ENCODE results near the gene MCF2L.
"Not testable (repeated sequence)": the region's sequence is repeated elsewhere in the genome, so short reads cannot be mapped to it uniquely, and the experiment has no call there.

The MCF2L gene

DNA sequence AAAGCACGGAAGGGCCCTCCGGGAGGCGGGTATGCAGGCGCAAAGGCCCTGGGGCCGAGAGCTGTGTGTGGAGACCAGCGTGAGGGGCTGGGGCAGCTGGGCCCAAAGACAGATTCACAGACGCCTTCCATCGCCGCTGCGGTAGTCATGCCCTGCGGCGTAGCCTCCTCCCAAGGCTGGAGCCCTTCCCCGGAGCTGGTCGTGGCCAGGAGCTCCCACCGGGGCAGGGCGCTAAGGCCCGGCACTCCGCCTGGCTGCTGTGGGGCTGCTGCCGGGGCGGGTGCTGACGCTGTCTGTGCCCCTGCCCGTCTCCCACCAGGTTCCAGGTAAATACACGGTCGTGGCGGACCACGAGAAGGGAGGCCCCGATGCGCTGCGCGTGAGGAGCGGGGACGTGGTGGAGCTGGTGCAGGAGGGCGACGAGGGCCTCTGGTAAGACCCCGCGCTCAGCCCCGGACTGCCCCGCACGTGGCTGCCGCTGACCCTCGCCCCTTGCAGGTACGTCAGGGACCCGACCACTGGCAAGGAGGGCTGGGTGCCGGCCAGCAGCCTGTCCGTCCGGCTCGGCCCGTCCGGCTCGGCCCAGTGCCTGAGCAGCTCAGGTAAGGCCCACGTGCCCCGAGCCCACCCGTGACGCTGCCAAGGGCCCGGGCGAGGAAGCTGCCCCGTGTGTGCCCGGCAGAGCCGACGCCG is 127.2 kb downstream of the MCF2L start:
- DNase-seq (ENCODE audit: low read depth in 2 of 2), result no peak

- no peak for DNase-seq (ENCODE audit: low read depth in 2 of 2)
Measured at GRCh38 chr13:113096745-113097305, 127.8 kb downstream of the MCF2L start.

- no peak for DNase-seq (ENCODE audit: low read depth in 2 of 2)
Measured at GRCh38 chr13:113097651-113098050, 128.6 kb downstream of the MCF2L start.

DNA sequence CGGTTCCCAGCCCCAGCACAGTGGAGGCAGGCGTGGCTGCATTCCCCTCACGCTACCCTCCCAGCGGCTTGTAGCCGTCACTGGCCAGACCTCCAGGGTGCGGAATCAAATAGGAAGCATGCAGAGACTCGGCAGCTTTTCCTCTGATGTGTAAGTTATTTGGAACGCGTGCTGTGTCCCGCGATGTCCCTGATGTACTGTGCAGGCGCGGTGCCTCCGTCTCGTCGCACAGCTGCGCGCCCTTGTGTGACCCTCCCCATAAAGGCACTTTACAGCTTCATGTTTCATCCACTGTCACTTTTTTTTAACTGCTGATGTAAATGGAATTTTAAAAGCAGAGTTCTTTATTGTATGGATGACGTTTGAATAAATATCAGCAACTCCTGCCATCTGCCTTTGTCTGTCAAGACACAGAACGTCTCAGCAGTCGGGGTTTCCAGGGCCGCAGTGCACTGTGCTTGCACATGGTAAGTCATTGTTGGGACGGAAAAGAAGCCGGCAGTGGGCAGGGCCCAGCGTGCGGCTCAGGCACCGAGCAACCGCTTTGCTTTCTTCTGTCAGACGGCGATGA is 129.2 kb downstream of the MCF2L start:
- DNase-seq (ENCODE audit: low read depth in 2 of 2), result no peak

GRCh38 chr13:113099142-113099541 is 130.1 kb downstream of the MCF2L start:
- no peak for DNase-seq (ENCODE audit: low read depth in 2 of 2)

DNA sequence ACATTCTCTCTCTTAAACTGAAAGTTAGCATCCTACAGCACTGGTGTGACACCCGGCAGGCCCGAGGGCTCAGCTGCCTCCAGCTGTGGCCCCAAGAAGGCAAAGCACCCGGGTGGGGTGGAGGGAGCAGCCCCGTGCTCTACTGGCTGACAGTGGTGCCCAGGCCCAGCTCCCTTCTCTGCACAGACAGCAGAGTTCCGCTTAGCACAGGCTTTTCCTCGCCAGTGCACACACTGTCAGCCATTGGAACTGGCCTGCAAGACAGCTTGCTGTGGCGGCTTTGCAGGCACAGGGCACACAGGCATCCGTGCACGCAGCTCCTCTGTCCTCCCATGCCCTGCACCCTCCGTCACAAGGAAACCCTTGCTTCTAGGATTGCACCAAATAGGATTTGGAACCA is 133.3 kb downstream of the MCF2L start:
- DNase-seq (ENCODE audit: low read depth in 2 of 2), result not testable (repeated sequence)

GRCh38 chr13:113102727-113103126 is 133.7 kb downstream of the MCF2L start:
- no peak for DNase-seq (ENCODE audit: low read depth in 2 of 2)

DNA sequence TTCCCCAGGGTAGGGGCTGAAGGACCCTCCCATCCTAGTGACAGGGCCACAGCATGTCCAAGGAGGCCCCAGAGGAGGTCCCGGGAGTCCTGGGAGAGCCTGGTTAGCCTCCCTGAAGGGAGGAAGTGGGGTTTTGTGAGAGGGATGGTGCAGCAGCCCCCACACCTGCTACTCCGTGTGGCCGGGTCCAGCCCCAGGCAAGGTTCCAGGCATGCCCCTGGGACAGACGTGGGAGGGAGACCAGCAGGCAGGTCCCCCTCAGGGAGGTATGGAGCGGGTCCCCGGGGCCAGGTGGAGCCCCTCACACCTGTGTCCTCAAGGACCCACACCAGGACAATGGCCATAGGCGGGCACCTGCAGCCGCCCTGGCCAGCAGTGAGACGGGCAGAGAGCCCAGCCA is 134.6 kb downstream of the MCF2L start:
- no peak for DNase-seq (ENCODE audit: low read depth in 2 of 2)

GRCh38 chr13:113105032-113105920 is 136.3 kb downstream of the MCF2L start, which contains the start of gene F7:
Gene F7 (plus strand): TSS chr13:113105791. CDS start chr13:113105842, 51 bp downstream.
- no peak for DNase-seq (ENCODE audit: low read depth in 2 of 2)

GRCh38 chr13:113105921-113106452 is 137.0 kb downstream of the MCF2L start:
- no peak for DNase-seq (ENCODE audit: low read depth in 2 of 2)

GRCh38 chr13:113106711-113107351 is 137.8 kb downstream of the MCF2L start:
- no peak for DNase-seq (ENCODE audit: low read depth in 2 of 2)

GRCh38 chr13:113108521-113108920 is 139.5 kb downstream of the MCF2L start:
- DNase-seq (ENCODE audit: low read depth in 2 of 2), result not testable (repeated sequence)

DNA sequence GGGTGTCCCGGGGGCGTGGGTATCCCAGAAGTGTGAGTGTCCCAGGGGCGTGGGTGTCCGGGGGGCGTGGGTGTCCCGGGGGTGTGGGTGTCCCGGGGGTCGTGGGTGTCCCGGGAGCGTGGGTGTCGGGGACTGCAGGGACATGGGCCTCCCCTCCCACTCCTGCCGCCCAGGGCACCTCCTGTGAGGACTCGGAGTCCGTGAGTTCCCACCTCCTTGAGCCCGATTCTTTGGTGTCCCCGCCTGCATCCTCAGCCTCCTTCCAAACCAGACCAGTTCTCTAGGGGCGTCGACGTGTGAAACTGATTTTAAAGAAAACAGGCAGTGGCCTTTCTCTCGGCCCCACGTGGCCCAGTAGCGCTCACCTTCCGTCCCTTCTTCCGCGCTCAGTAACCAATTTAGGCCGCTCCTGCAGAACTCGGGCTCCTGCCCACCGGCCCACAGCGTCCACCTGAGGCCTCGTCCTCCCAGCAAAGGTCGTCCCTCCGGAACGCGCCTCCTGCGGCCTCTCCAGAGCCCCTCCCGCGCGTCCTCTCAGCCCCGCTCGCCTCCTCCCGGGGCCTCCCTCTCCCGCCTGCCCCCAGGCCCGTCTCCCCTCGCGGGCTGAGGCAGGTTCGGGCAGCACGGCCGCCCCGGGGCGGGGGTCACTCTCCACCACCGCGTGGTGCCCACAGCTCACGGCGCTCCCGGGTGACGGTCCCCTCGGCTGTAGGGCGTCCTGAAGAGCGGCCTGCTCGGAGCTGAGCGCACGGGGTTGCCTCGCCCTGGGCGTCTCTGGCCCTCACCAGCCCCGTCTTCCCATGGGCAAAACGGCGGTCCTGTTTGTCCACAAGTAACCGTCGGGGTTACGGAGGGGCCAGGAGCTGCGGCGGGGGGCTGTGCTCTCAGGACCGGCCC is 140.4 kb downstream of the MCF2L start:
- no peak for DNase-seq (ENCODE audit: low read depth in 2 of 2)

DNA sequence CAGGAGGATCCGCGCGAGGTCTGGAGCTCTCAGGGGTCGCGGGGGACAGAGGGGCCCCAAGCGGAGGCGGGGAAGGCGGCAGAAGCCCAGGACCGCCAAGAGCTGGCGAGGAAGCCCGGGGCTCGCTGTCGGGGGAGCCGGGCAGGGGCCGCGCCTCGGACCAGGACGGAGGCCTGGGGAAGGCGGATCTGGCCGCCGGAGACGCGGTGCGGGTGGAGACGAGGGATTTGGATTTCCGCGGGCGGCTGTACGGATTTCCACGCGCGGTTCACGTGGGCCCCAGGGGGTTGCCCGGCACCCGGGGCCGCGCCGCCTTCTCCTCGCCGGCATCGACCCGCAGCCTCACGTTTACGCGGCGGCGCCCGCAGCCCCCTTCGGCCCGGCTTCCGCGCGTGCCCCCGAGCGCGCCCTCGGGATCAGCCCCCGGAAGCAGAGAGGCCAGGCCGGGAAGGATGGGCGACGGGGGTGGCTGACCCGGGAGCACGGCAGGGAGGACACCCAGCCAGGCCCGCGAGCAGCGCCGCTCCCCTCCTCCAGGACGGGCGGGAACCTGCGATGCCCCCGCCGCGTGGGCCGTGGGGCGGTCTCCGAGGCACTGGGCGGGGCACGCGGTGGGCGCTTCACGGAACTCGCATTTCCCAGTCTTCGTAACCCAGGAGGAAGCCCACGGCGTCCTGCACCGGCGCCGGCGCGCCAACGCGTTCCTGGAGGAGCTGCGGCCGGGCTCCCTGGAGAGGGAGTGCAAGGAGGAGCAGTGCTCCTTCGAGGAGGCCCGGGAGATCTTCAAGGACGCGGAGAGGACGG is 141.2 kb downstream of the MCF2L start:
- DNase-seq (ENCODE audit: low read depth in 2 of 2), result peak; percentile 42 to 48

- DNase-seq (ENCODE audit: low read depth in 2 of 2), result no peak
Measured at GRCh38 chr13:113110852-113111315, 141.9 kb downstream of the MCF2L start.

GRCh38 chr13:113111821-113112220 is 142.8 kb downstream of the MCF2L start:
- DNase-seq (ENCODE audit: low read depth in 2 of 2), result not testable (repeated sequence)

DNA sequence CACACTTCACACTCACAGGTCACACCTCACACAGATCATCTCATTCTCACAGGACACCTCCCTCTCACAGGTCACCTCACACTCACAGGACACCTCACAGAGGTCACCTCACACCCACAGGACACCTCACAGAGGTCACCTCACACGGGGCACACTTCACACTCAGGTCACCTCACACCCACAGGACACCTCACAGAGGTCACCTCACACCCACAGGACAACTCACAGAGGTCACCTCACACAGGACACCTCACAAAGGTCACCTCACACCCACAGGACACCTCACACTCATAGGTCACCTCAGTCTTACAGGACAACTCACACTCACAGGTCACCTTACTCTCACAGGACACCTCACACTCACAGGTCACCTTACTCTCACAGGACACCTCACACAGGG is 143.5 kb downstream of the MCF2L start:
- DNase-seq (ENCODE audit: low read depth in 2 of 2), result not testable (repeated sequence)

- DNase-seq (ENCODE audit: low read depth in 2 of 2), result no peak
Measured at GRCh38 chr13:113112893-113113845, 144.2 kb downstream of the MCF2L start.
